ENCODE measurements around the gene TPST1.

DNA sequence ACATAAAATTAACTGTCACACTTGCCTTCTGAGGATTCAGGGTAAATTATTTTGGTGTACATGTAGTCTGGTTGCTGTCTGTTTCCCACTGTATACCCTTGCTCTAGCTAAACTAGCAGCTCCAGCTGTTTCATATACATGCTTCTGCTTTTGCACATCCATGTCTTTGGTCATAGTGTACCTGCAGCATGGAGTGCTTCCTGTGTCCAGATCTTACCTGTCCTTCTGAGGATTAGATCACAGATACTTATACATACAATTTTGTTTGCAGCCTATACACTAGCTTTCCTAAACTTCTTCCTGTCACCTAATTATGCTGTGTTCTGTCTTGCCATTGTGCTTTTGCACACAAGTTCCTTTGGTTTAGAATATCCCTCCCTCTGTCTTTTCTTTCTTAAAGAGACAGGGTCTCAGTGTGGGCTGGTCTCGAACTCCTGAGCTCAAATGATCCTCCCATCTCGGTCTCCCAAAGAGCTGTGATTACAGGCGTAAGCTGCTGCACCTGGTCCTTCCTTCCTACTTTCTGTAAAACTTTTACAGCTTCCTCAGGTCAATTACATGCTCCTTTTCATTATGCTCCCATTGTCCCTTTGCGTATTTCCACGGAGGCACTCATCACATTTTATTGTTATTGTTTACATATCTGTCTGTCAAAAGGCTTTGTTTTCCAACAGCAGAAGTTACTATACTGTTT, 33.8 kb downstream of the TPST1 start:
- no peak for TF ChIP-seq POLR2A (IDR thresholded peaks at IDR 0.05; ENCODE audit: low read depth)
- TF ChIP-seq, protein P1, sequence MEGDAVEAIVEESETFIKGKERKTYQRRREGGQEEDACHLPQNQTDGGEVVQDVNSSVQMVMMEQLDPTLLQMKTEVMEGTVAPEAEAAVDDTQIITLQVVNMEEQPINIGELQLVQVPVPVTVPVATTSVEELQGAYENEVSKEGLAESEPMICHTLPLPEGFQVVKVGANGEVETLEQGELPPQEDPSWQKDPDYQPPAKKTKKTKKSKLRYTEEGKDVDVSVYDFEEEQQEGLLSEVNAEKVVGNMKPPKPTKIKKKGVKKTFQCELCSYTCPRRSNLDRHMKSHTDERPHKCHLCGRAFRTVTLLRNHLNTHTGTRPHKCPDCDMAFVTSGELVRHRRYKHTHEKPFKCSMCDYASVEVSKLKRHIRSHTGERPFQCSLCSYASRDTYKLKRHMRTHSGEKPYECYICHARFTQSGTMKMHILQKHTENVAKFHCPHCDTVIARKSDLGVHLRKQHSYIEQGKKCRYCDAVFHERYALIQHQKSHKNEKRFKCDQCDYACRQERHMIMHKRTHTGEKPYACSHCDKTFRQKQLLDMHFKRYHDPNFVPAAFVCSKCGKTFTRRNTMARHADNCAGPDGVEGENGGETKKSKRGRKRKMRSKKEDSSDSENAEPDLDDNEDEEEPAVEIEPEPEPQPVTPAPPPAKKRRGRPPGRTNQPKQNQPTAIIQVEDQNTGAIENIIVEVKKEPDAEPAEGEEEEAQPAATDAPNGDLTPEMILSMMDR (IDR thresholded peaks at IDR 0.05) = no peak
